GM12878 (cell line): ENCODE data around the gene L1CAM. TPM values are rescaled to one million over a fixed set of nuclear protein-coding genes. Genes with fewer than 3 reads are reported as not detected.

Experiments used
- BHLHE40 ChIP-seq, 2 experiments: fragments of 450-650 bp in 1 of 2; IDR thresholded peaks; 2 replicates each; pipeline ENCODE4 v1.6.1; 2011 to 2017; ENCODE audit warnings: low read depth in 2 of 2, borderline replicate concordance in 1 of 2, improper control_type of control experiment in 1 of 2, low read length in 1 of 2, mild to moderate bottlenecking in 1 of 2
- CBX3 ChIP-seq: fragments of 200-600 bp; sonication (generic); IDR thresholded peaks from 2 replicates; pipeline ENCODE4 v1.6.1; 2016; ENCODE audit warnings: low read depth, borderline replicate concordance
- EZH2 ChIP-seq: IDR thresholded peaks from 2 replicates; pipeline ENCODE4 v1.6.1; 2012; ENCODE audit warnings: low read depth, mild to moderate bottlenecking, control low read depth, inconsistent platforms, low read length, borderline replicate concordance; ENCODE audit not compliant: control insufficient read depth
- GABPA ChIP-seq: IDR thresholded peaks from 2 replicates; pipeline ENCODE4 v1.6.1; 2014; ENCODE audit warnings: antibody characterized with exemption, low read depth, mild to moderate bottlenecking, inconsistent platforms
- MTA2 ChIP-seq: fragments of 450-650 bp; IDR thresholded peaks from 2 replicates; pipeline ENCODE4 v1.6.1; 2016; ENCODE audit warnings: low read depth, mild to moderate bottlenecking, moderate library complexity
- MXI1 ChIP-seq: fragments of 150-350 bp; IDR thresholded peaks from 2 replicates; pipeline ENCODE4 v1.6.1; 2011; ENCODE audit warnings: low read depth, mild to moderate bottlenecking, inconsistent platforms, low read length, improper control_type of control experiment
- NFYB ChIP-seq: IDR thresholded peaks from 2 replicates; pipeline ENCODE4 v1.6.1; 2011; ENCODE audit warnings: low read depth, mild to moderate bottlenecking, low read length, improper control_type of control experiment, moderate library complexity; ENCODE audit not compliant: insufficient read depth
- NR2F1 ChIP-seq: fragments of 450-650 bp; conservative IDR thresholded peaks from 2 replicates; pipeline ENCODE4 v1.6.1; 2017; ENCODE audit warnings: mild to moderate bottlenecking
- POLR2AphosphoS5 ChIP-seq: IDR thresholded peaks from 2 replicates; pipeline ENCODE4 v1.6.1; 2011; ENCODE audit warnings: mild to moderate bottlenecking, low read length, inconsistent platforms
- SMARCA5 ChIP-seq: fragments of 450-650 bp; IDR thresholded peaks from 2 replicates; pipeline ENCODE4 v1.6.1; 2017; ENCODE audit warnings: mild to moderate bottlenecking
- SP1 ChIP-seq: IDR thresholded peaks from one replicate; pipeline ENCODE4 v1.6.1; 2011; ENCODE audit warnings: low read depth, low read length
- TAF1 ChIP-seq: IDR thresholded peaks from 2 replicates; pipeline ENCODE4 v1.6.1; 2011; ENCODE audit warnings: mild to moderate bottlenecking, low read depth, low read length, borderline replicate concordance
- TCF3 ChIP-seq: IDR thresholded peaks from 2 replicates; pipeline ENCODE4 v1.6.1; 2012; ENCODE audit warnings: low read depth, mild to moderate bottlenecking, low read length, borderline replicate concordance; ENCODE audit not compliant: insufficient read depth
- ZNF384 ChIP-seq: IDR thresholded peaks from 2 replicates; pipeline ENCODE4 v1.6.1; 2012; ENCODE audit warnings: low read depth, mild to moderate bottlenecking, low read length, improper control_type of control experiment, borderline replicate concordance
- polyA plus RNA-seq, 11 experiments: library from polyadenylated mRNA; depleted of rRNA in 4 of 11; unstranded in 6 of 11; stranded (reverse) in 5 of 11; fragments of >200 nt; fragmentation: Nextera tagmentation in 4 of 11; fragmentation: Illumina TruSeq in 1 of 11; extraction: Ambion mirVana in 4 of 11; extraction: Trizol in 1 of 11; gene quantifications; 1 replicate in 1 of 11; 2 replicates in 10 of 11; pipeline versions ENCODE4 v1.2.1 to v1.2.3, GENCODE V29; 2011 to 2016; ENCODE audit warnings: inconsistent platforms in 2 of 11, missing spikeins in 2 of 11, low read depth in 1 of 11
- total RNA-seq, 4 experiments: library from RNA; depleted of rRNA in 3 of 4; stranded (reverse); fragments of >200 nt in 3 of 4; fragmentation: Illumina TruSeq in 1 of 4; extraction: Trizol in 1 of 4; gene quantifications; 2 replicates each; pipeline versions ENCODE4 v1.2.1 to v1.2.3, GENCODE V29; 2013 to 2021
- TF ChIP-seq, protein P1 (sequence below): fragments of 450-650 bp; IDR thresholded peaks from 2 replicates; pipeline ENCODE4 v1.6.1; 2017; ENCODE audit warnings: mild to moderate bottlenecking, moderate library complexity
- TF ChIP-seq, protein P2 (sequence below): fragments of 450-650 bp; IDR thresholded peaks from 2 replicates; pipeline ENCODE4 v1.6.1; 2016; ENCODE audit warnings: mild to moderate bottlenecking
- TF ChIP-seq, protein P3 (sequence below): IDR thresholded peaks from 2 replicates; pipeline ENCODE4 v1.6.1; 2012; ENCODE audit warnings: low read depth, low read length, improper control_type of control experiment
- TF ChIP-seq, protein P4 (sequence below): IDR thresholded peaks from 2 replicates; pipeline ENCODE4 v1.6.1; 2012; ENCODE audit warnings: mild to moderate bottlenecking, low read depth, low read length

L1CAM gene
- total and polyA plus RNA-seq, 10 of the 15 experiments (the other 5 are each of a cell fraction or from before 2014, with no cell fraction given): 0.01 to 0.64 (median 0.09) TPM; not detected in 5

DNA sequence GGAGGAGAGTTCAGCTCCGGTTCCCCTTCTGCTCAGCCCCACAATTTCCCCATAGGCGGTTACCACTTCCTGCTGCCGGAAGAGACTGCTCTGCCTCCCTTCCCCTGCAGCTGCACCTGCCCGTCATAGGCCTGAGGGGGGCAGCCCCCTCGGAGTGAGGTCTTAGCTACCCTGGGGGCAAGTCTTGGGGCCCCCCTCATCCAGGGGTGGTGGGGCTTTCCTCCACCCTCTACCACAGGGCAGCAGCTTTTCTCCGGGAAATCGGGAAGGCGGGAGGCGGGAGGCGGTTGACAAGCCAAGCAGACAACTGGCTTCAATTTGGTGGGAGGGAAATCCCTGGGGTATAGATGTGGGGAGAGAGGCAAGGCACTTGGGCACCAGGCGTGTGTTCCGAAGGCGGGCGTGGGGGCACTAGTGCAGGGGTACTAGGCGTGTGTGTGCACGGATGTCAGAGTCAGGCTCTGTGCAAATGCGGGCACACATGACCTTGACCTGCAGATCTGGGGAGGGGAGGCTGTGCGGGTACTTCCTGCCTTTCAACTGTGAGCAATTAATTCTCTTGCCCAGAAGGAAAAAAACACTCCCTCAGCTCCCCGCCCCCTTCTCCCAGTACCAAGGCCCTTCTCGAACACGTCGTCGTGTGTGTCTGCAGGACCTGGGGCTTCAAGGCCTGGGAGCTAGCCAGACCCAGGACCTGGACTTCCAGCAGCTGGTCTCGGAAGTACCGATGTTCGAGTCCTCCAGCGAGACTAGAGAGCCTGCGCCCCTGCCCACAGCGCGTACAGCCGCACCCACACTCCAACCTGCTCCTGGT, 41.1 kb upstream of the L1CAM start (continued):
- TF ChIP-seq MXI1 (no peak; the same call in 1 of the 2 replicates), NR2F1 (peak; percentile 89), POLR2AphosphoS5 (peak; percentile 51; the same call in 1 of the 2 replicates), SP1 (no peak), NFYB (0 out of 2 replicates have a peak, but pooled peaks have one; percentile 35), TAF1 (0 out of 2 replicates have a peak, but pooled peaks have one; percentile 50), CBX3 (no peak), EZH2 (no peak), BHLHE40 (IDR thresholded peaks at IDR 0.05; ENCODE audit: borderline replicate concordance in 1 of 2, low read depth in 2 of 2, low read length in 1 of 2) (peak in 1 of 2 experiments; percentile 39; a peak in 2 of 4 replicates), MTA2 (peak; percentile 15; the same call in 1 of the 2 replicates), TCF3 (peak; percentile 81; the same call in 1 of the 2 replicates), ZNF384 (no peak), SMARCA5 (peak; percentile 47; the same call in 1 of the 2 replicates), GABPA (peak; percentile 71; the same call in 1 of the 2 replicates)
- TF ChIP-seq, protein P1, sequence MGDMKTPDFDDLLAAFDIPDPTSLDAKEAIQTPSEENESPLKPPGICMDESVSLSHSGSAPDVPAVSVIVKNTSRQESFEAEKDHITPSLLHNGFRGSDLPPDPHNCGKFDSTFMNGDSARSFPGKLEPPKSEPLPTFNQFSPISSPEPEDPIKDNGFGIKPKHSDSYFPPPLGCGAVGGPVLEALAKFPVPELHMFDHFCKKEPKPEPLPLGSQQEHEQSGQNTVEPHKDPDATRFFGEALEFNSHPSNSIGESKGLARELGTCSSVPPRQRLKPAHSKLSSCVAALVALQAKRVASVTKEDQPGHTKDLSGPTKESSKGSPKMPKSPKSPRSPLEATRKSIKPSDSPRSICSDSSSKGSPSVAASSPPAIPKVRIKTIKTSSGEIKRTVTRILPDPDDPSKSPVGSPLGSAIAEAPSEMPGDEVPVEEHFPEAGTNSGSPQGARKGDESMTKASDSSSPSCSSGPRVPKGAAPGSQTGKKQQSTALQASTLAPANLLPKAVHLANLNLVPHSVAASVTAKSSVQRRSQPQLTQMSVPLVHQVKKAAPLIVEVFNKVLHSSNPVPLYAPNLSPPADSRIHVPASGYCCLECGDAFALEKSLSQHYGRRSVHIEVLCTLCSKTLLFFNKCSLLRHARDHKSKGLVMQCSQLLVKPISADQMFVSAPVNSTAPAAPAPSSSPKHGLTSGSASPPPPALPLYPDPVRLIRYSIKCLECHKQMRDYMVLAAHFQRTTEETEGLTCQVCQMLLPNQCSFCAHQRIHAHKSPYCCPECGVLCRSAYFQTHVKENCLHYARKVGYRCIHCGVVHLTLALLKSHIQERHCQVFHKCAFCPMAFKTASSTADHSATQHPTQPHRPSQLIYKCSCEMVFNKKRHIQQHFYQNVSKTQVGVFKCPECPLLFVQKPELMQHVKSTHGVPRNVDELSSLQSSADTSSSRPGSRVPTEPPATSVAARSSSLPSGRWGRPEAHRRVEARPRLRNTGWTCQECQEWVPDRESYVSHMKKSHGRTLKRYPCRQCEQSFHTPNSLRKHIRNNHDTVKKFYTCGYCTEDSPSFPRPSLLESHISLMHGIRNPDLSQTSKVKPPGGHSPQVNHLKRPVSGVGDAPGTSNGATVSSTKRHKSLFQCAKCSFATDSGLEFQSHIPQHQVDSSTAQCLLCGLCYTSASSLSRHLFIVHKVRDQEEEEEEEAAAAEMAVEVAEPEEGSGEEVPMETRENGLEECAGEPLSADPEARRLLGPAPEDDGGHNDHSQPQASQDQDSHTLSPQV: no peak
- TF ChIP-seq, protein P2, sequence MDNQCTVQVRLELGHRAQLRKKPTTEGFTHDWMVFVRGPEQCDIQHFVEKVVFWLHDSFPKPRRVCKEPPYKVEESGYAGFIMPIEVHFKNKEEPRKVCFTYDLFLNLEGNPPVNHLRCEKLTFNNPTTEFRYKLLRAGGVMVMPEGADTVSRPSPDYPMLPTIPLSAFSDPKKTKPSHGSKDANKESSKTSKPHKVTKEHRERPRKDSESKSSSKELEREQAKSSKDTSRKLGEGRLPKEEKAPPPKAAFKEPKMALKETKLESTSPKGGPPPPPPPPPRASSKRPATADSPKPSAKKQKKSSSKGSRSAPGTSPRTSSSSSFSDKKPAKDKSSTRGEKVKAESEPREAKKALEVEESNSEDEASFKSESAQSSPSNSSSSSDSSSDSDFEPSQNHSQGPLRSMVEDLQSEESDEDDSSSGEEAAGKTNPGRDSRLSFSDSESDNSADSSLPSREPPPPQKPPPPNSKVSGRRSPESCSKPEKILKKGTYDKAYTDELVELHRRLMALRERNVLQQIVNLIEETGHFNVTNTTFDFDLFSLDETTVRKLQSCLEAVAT: no peak
- TF ChIP-seq, protein P3, sequence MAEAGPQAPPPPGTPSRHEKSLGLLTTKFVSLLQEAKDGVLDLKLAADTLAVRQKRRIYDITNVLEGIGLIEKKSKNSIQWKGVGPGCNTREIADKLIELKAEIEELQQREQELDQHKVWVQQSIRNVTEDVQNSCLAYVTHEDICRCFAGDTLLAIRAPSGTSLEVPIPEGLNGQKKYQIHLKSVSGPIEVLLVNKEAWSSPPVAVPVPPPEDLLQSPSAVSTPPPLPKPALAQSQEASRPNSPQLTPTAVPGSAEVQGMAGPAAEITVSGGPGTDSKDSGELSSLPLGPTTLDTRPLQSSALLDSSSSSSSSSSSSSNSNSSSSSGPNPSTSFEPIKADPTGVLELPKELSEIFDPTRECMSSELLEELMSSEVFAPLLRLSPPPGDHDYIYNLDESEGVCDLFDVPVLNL: no peak
- TF ChIP-seq, protein P4, sequence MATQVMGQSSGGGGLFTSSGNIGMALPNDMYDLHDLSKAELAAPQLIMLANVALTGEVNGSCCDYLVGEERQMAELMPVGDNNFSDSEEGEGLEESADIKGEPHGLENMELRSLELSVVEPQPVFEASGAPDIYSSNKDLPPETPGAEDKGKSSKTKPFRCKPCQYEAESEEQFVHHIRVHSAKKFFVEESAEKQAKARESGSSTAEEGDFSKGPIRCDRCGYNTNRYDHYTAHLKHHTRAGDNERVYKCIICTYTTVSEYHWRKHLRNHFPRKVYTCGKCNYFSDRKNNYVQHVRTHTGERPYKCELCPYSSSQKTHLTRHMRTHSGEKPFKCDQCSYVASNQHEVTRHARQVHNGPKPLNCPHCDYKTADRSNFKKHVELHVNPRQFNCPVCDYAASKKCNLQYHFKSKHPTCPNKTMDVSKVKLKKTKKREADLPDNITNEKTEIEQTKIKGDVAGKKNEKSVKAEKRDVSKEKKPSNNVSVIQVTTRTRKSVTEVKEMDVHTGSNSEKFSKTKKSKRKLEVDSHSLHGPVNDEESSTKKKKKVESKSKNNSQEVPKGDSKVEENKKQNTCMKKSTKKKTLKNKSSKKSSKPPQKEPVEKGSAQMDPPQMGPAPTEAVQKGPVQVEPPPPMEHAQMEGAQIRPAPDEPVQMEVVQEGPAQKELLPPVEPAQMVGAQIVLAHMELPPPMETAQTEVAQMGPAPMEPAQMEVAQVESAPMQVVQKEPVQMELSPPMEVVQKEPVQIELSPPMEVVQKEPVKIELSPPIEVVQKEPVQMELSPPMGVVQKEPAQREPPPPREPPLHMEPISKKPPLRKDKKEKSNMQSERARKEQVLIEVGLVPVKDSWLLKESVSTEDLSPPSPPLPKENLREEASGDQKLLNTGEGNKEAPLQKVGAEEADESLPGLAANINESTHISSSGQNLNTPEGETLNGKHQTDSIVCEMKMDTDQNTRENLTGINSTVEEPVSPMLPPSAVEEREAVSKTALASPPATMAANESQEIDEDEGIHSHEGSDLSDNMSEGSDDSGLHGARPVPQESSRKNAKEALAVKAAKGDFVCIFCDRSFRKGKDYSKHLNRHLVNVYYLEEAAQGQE: no peak
